ENCODE measurements around the gene THRB. TPM values are rescaled to one million over a fixed set of nuclear protein-coding genes. Genes with fewer than 3 reads are reported as not detected.
A peak's percentile ranks its signal among the peaks of the same experiment; 100 is the strongest.

THRB gene
- total and polyA plus RNA-seq, 9 of the 15 experiments (the other 6 are each of a cell fraction or from before 2014, with no cell fraction given): 1.7 to 14.9 (median 6.9) TPM

DNA sequence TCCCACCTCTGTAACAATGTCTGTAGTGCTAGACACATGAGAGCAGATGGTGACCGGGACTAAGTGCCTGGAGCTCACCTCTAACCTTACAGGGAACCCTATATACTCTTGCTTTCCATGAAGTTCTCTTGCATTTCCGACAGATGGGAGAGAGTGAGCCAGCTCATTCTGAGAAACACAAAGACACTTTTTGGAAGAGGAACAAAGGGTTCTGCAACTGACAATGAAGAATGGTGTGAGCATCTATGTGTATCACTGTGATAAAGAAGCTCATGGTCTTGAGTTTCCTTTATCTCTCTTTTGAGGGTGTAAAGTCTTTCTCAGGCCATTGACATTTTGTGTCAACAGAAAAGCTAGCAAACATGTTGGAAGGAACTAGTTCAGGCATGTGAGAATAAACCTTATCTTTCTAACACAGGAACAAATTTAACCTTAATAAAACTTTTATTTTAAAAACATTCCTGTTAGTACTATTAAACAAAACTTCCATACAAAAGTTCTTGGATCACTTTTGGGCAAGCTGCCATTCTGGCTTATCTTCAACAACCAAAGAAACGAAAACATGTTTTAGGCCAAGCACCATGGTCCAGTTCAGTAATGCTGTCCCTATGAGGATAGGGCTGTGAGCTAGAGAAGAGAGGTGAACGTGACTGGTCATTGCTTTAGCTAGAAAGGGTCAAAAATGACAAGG is 142.7 kb downstream of the THRB start (continued):
- no peak for TF ChIP-seq ZNF407 (IDR thresholded peaks at IDR 0.05; ENCODE audit: low read depth)
- no peak for TF ChIP-seq PTTG1 (tag; IDR thresholded peaks at IDR 0.05; ENCODE audit: low read depth)
- TF ChIP-seq ZNF316 (IDR thresholded peaks at IDR 0.05): no peak
- no peak; the same call in 1 of the 2 replicates for TF ChIP-seq MYBL2 (IDR thresholded peaks at IDR 0.05; ENCODE audit: low read depth)
- TF ChIP-seq MYBL2 (CRISPR knock-in tag; IDR thresholded peaks at IDR 0.05; ENCODE audit: borderline replicate concordance): no peak
- TF ChIP-seq TEAD1 (CRISPR knock-in tag; IDR thresholded peaks at IDR 0.05): no peak
- no peak for TF ChIP-seq RBM34 (IDR thresholded peaks at IDR 0.05; ENCODE audit: borderline replicate concordance, insufficient read depth, low read length)
- TF ChIP-seq RBM17 (IDR thresholded peaks at IDR 0.05; ENCODE audit: borderline replicate concordance, low read depth, low read length): no peak
- TF ChIP-seq PBX2 (CRISPR knock-in tag; IDR thresholded peaks at IDR 0.05; ENCODE audit: low read depth): no peak
- TF ChIP-seq PBX2 (tag; conservative IDR thresholded peaks at IDR 0.05; ENCODE audit: low read depth): peak; percentile 95
- TF ChIP-seq, protein P1, sequence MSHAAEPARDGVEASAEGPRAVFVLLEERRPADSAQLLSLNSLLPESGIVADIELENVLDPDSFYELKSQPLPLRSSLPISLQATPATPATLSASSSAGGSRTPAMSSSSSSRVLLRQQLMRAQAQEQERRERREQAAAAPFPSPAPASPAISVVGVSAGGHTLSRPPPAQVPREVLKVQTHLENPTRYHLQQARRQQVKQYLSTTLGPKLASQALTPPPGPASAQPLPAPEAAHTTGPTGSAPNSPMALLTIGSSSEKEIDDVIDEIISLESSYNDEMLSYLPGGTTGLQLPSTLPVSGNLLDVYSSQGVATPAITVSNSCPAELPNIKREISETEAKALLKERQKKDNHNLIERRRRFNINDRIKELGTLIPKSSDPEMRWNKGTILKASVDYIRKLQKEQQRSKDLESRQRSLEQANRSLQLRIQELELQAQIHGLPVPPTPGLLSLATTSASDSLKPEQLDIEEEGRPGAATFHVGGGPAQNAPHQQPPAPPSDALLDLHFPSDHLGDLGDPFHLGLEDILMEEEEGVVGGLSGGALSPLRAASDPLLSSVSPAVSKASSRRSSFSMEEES (CRISPR knock-in tag; IDR thresholded peaks at IDR 0.05): no peak
- TF ChIP-seq, protein P2, sequence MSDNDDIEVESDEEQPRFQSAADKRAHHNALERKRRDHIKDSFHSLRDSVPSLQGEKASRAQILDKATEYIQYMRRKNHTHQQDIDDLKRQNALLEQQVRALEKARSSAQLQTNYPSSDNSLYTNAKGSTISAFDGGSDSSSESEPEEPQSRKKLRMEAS (CRISPR knock-in tag; IDR thresholded peaks at IDR 0.05): no peak
- no peak for TF ChIP-seq BMI1 (IDR thresholded peaks at IDR 0.05; ENCODE audit: low read length)
- TF ChIP-seq U2AF1 (optimal IDR thresholded peaks at IDR 0.05; ENCODE audit: low read depth, low read length): no peak
- no peak for TF ChIP-seq SETDB1 (IDR thresholded peaks at IDR 0.05; ENCODE audit: low read length)

Measured in K562 (cell line).